DMS79 treated with DMSO at 0.1 percent for 48 hours (cell line): Measurements from ENCODE around the gene MAGIX.

Experiments
- DNase-seq: peaks from one replicate; lab custom pipeline; 2025; lab: John Stamatoyannopoulos, UW

The MAGIX gene

GRCh38 chrX:49184294-49185281 is 22.0 kb downstream of the MAGIX start:
- DNase-seq, result peak; percentile 61

- peak; percentile 35 for DNase-seq
These were observed 23.8 kb downstream of the MAGIX start, which contains the start of gene PRICKLE3 for GRCh38 chrX:49186125-49187027. PRICKLE3 (minus strand) TSS chrX:49186373; CDS start chrX:49186297, 76 bp downstream.

DNA sequence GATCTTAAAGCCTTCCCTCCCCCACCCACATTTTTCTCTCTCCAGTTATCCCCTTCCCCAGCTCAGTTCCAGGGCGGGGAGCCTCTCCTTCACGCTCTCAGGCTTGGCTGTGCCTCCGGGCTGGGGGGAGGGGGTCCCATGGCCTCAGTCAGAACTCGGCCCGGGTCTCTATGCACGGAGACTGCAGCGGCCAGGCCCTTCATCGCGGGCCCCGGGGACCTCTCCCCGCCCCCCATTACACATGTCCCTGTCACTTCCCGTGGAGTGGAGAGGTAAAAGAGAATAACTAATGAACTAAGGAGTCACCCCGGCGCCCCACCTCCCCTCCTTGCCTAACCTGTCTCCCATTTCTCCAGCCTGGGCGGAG is 24.5 kb downstream of the MAGIX start:
- no peak for DNase-seq

DNA sequence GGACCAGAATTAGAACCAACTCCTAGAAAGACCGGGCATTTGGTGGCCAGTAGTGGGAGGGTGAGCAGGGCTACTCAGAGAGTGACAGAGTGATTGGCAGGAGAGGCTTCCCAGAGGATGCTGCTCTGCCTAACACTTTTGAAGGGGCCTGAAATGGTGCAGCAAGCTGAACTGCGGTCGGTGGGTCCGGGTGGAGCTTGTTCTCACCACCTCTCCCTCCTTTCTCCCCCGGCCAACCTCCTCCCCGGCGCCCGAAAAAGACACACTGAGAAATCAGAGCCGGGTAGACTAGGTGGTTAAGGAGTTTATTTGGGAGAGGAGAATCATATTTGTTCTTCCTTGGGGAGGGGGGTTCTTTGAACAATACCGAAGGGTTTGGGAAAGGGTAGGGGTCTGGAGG is 25.0 kb downstream of the MAGIX start:
- no peak for DNase-seq

DNA sequence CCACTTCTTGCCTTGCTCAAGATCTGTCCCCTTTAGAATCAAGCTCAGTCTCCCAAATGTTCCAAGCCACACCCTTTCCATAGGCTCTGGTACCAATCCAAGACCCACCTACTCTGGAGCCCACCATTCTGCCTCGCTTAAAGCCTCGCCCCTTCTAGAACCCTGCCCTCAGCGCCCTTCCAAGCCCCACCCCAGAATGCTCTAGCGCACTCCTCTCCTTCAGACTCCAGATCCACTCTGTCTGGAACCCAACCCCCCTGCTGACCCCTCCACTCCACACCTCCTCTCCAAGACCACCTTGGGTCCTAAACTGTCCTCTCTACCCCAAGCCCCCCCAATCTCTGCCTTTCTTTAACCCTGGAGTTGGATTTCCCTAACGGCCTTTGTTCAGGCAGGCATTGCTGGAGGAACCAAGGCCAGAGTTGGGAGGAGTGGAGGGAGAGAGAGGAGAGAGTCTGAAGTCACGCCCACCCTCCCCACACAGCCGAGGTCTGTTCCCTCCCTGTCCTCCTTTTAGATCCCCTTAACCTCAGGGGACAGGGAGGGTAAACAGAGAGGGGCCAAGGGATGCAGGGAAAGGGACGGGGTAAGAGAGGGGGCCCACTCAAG is 26.0 kb downstream of the MAGIX start:
- no peak for DNase-seq

GRCh38 chrX:49189606-49190005 is 27.0 kb downstream of the MAGIX start:
- DNase-seq, result no peak

- DNase-seq, result peak; percentile 97
These were observed 28.4 kb downstream of the MAGIX start for GRCh38 chrX:49190821-49191573.

DNA sequence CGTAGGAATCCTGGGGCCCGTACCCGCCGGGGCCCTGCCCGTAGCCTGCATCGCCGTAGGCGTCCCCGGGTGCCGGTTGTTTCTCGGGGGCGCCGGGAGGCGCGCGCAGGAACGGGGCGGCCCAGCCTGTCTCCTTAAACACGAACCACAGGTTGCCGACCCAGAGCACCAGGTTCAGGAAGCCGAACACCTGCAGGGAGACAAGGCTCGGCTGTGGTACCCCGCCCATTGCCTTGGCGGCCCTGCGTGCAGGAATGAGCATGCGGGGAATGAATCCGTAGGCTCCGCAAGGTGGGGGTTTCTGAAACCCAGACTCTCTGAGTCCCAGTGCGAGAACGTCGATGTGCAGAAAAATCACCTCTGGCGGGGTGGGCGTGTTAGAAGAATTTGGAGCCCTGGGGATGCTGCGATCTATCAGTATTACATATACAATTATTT is 29.0 kb downstream of the MAGIX start:
- DNase-seq, result no peak

- no peak for DNase-seq
These were observed 30.3 kb downstream of the MAGIX start for GRCh38 chrX:49192722-49193328.

- no peak for DNase-seq
These were observed 31.0 kb downstream of the MAGIX start for GRCh38 chrX:49193542-49193964.

GRCh38 chrX:49197543-49198087 is 35.1 kb downstream of the MAGIX start:
- no peak for DNase-seq

- no peak for DNase-seq
These were observed 36.2 kb downstream of the MAGIX start for GRCh38 chrX:49198540-49199314.

GRCh38 chrX:49199315-49199595 is 36.7 kb downstream of the MAGIX start:
- DNase-seq, result no peak

DNA sequence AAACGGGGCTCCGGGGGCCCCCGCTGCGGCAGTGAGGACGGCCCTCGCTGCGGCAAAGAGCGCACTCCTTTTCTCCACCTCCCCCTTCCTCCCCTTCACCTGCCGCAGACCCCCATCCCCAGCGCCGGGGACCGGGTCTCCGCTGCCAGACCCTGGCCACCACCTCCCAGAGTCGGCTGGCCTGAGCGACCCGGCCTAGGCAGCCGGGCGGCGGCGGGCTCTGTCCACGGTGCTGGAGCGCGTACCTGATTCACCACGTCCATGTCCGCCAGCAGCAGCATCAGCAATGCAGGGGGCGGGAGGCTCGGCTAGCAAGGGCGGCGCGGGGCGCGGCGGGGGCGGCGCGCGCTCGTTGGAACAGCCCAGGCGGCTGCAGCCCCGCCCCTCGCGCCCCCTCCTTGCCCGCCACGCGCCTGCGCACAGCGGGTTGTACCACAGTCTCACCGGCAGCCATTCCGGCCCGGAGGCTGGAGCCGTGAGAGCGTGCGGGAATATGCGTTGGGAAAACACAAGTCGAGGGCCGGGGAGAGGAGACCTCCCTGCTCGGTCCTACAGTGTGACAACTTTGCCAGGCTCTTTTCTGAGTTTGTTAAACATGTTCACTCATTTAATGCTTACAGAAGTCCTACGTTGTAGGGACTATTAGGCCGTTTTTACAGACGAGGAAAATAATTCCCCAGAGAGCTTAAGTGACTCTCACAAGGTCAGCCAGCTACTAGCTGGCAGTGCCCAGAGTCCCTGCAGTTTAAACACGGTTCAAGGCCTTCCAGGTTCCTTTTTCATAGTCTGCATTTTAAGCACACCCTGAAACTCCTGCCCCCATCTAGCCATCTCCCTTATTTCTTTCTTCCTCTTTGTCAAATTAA is 37.6 kb downstream of the MAGIX start, which contains the start of gene SYP:
SYP (minus strand) TSS at position 288 of the 866 bp plus-strand sequence; CDS start at position 281, 7 bp downstream.
- peak; percentile 60 for DNase-seq

GRCh38 chrX:49202022-49202421 is 39.5 kb downstream of the MAGIX start:
- DNase-seq, result no peak

- no peak for DNase-seq
These were observed 41.0 kb downstream of the MAGIX start for GRCh38 chrX:49203536-49203935.

DNA sequence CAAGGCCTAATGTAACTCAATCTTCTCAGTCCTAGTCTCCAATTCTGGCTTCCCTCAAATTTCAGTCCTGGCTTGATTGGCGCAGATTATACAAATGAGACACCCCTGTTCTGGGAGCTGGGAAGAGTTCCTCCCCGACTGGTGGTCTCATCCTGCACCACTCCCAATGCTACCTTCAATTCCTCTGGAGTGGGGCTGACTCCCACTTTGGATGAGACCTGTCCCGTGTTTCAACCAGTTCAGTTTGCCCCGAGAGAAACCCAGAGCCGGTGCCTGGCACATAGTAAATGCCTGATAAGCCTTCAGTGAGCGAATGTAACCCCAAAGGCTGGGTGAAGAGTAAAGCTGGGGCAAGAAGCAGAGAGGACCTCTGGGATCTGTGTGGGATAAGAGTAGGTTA is 41.5 kb downstream of the MAGIX start:
- DNase-seq, result no peak

GRCh38 chrX:49204709-49205108 is 42.2 kb downstream of the MAGIX start:
- DNase-seq, result no peak

GRCh38 chrX:49205443-49205842 is 42.9 kb downstream of the MAGIX start:
- no peak for DNase-seq
